ENCODE data around the gene SVIP. TPM values are rescaled to one million over a fixed set of nuclear protein-coding genes. Genes with fewer than 3 reads are reported as not detected.

SVIP gene
- total RNA-seq, result 35.6 TPM
- long read RNA-seq, full-length matches to known transcripts, result 27 of 37 reads
- long read RNA-seq, partial matches to known transcripts, result 3 of 37 reads
- long read RNA-seq, other reads (novel, unspliced or antisense), result 7 of 37 reads

- Histone ChIP-seq H3K9me3 (no peaks in the 10 kb centered on the region), H3K4me1 (no peaks in the 10 kb centered on the region), H3K4me3 (peak within 1 kb of the TSS; percentile 81), H3K36me3 (peaks cover 17% of the 10 kb centered on the region), H3K27ac (peak within 1 kb of the TSS; percentile 89), H3K27me3 (no peaks in the 10 kb centered on the region)
- DNase-seq (peak; percentile 98), ATAC-seq (peak; percentile 100)
- TF ChIP-seq, protein P1, sequence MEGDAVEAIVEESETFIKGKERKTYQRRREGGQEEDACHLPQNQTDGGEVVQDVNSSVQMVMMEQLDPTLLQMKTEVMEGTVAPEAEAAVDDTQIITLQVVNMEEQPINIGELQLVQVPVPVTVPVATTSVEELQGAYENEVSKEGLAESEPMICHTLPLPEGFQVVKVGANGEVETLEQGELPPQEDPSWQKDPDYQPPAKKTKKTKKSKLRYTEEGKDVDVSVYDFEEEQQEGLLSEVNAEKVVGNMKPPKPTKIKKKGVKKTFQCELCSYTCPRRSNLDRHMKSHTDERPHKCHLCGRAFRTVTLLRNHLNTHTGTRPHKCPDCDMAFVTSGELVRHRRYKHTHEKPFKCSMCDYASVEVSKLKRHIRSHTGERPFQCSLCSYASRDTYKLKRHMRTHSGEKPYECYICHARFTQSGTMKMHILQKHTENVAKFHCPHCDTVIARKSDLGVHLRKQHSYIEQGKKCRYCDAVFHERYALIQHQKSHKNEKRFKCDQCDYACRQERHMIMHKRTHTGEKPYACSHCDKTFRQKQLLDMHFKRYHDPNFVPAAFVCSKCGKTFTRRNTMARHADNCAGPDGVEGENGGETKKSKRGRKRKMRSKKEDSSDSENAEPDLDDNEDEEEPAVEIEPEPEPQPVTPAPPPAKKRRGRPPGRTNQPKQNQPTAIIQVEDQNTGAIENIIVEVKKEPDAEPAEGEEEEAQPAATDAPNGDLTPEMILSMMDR (IDR thresholded peaks at IDR 0.05), result peak; percentile 64
- intact Hi-C loops (cut with DNase I), result no loop called here
These were observed at the start of gene SVIP for GRCh38 chr11:22829231-22830081. Gene SVIP (minus strand): TSS chr11:22829801. CDS start chr11:22829748, 53 bp downstream.

DNA sequence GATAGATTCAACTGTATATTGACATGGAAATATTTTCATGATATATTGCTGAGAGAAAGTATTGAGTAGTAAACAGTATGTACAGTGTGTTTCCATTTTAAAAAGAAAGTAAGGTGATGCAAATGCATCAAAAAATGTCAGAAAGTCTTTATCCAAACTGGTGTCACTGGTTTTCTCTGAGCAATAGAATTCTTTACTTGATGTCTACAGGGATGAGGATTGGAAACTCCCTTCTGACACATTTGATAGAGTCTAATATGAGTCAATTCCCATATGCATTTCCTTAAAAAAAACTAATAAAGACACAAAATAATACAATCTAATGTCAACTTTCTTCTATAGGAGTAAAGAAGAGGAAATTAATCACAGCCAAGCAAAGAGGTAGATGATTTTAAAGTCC, 49.0 kb upstream of the SVIP start:
- TF ChIP-seq, protein P1 (IDR thresholded peaks at IDR 0.05), result no peak
- DNase-seq, result no peak
- intact Hi-C loops (cut with DNase I), result no loop called here
- H3K27me3 ChIP-seq, result no peaks in the 10 kb centered on the region
- peaks cover 5% of the 10 kb centered on the region for H3K4me1 ChIP-seq
- ATAC-seq, result no peak
- H3K36me3 ChIP-seq, result no peaks in the 10 kb centered on the region
- H3K9me3 ChIP-seq, result no peaks in the 10 kb centered on the region
- no peak overlapping the region for H3K27ac ChIP-seq
- no peak overlapping the region for H3K4me3 ChIP-seq

DNA sequence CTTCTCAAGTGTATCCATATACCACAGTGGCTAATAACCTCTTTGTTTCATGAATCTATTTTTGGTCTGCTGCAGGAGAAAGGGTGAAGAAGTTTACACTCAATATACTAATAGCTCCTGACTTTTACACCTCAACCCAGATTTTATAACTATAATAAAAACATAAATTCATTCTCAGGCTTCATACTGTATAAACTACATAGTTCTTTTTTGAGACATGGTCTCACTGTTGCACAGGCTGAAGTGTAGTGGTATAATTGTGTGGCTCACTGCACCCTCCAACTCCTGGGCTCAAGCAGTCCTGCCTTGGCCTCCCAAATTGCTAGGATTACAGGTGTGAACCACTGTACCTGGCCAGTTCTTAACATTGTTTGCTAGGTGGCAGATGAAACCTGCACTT, 48.4 kb upstream of the SVIP start:
- Histone ChIP-seq H3K27me3 (no peaks in the 10 kb centered on the region), H3K4me1 (peaks cover 2% of the 10 kb centered on the region), H3K9me3 (no peaks in the 10 kb centered on the region), H3K4me3 (no peak overlapping the region), H3K27ac (no peak overlapping the region), H3K36me3 (no peaks in the 10 kb centered on the region)
- no peak for DNase-seq
- ATAC-seq, result no peak
- TF ChIP-seq, protein P1 (IDR thresholded peaks at IDR 0.05), result no peak
- intact Hi-C loops (cut with DNase I), result no loop called here

- intact Hi-C loops (cut with DNase I), result no loop called here
- H3K4me1 ChIP-seq, result peaks cover 2% of the 10 kb centered on the region
- DNase-seq (no peak), ATAC-seq (peak; percentile 91)
- no peaks in the 10 kb centered on the region for H3K9me3 ChIP-seq
- H3K27ac ChIP-seq, result no peak overlapping the region
- H3K4me3 ChIP-seq, result no peak overlapping the region
- TF ChIP-seq, protein P1 (IDR thresholded peaks at IDR 0.05), result peak; percentile 76
- no peaks in the 10 kb centered on the region for H3K27me3 ChIP-seq
- H3K36me3 ChIP-seq, result no peaks in the 10 kb centered on the region
These were observed 46.4 kb upstream of the SVIP start for GRCh38 chr11:22875869-22876473.

DNA sequence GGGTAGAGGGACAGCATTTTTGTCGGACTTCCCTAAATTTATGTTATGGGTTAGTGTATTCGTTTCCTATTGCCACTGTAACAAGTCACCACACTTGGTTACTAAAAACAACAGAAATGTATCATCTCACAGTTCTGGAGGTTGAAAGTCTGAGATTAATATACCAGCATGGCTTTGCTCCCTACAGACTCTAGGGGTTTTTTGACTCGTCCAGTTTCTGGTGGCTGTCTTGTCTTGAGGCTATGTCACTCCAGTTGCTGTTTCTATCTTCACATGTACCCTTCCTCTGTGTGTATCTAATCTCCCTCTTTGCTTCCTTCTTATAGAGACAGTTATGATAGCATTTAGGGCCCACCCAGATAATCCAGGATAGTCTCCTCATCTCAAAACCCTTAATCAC, 39.7 kb upstream of the SVIP start:
- Histone ChIP-seq H3K27ac (no peak overlapping the region), H3K9me3 (no peaks in the 10 kb centered on the region), H3K36me3 (no peaks in the 10 kb centered on the region), H3K4me1 (no peaks in the 10 kb centered on the region), H3K27me3 (no peaks in the 10 kb centered on the region), H3K4me3 (no peak overlapping the region)
- ATAC-seq (no peak), DNase-seq (no peak)
- TF ChIP-seq, protein P1 (IDR thresholded peaks at IDR 0.05), result no peak
- intact Hi-C loops (cut with DNase I), result no loop called here
